Stimulated activated CD8-positive, alpha-beta memory T cell treated with anti-CD3 and anti-CD28 coated beads, Interleukin-7, amount 100 ng/mL, for 24 hours (primary cell): ENCODE measurements around the gene ITGB2.

Experiments used
- DNase-seq: peaks from one replicate; pipeline ENCODE4 v3.0.0-alpha.2; 2020; ENCODE audit warnings: low read depth

The ITGB2 gene

GRCh38 chr21:44955141-44955797, 34.6 kb upstream of the ITGB2 start:
- DNase-seq = no peak

- no peak for DNase-seq
Measured at GRCh38 chr21:44954281-44954771, 33.6 kb upstream of the ITGB2 start.

- DNase-seq = no peak
Measured at GRCh38 chr21:44953628-44954021, 32.9 kb upstream of the ITGB2 start.

- no peak for DNase-seq
Measured at GRCh38 chr21:44952929-44953627, 32.4 kb upstream of the ITGB2 start.

GRCh38 chr21:44952116-44952928, 31.6 kb upstream of the ITGB2 start:
- no peak for DNase-seq

GRCh38 chr21:44951186-44951915, 30.7 kb upstream of the ITGB2 start:
- DNase-seq = no peak

- no peak for DNase-seq
Measured at GRCh38 chr21:44950351-44950750, 29.7 kb upstream of the ITGB2 start.

GRCh38 chr21:44949779-44950198, 29.1 kb upstream of the ITGB2 start:
- peak; percentile 72 for DNase-seq

- DNase-seq = no peak
Measured at GRCh38 chr21:44949161-44949778, 28.6 kb upstream of the ITGB2 start.

- no peak for DNase-seq
Measured at GRCh38 chr21:44948426-44949120, 27.9 kb upstream of the ITGB2 start.

GRCh38 chr21:44947930-44948331, 27.2 kb upstream of the ITGB2 start:
- DNase-seq = no peak

- DNase-seq = no peak
Measured at GRCh38 chr21:44947111-44947929, 26.6 kb upstream of the ITGB2 start.

- DNase-seq = no peak
Measured at GRCh38 chr21:44946254-44947041, 25.7 kb upstream of the ITGB2 start.

- DNase-seq = no peak
Measured at GRCh38 chr21:44944596-44944995, 23.9 kb upstream of the ITGB2 start.

- DNase-seq = no peak
Measured at GRCh38 chr21:44943686-44944550, 23.2 kb upstream of the ITGB2 start.

GRCh38 chr21:44943005-44943685, 22.4 kb upstream of the ITGB2 start:
- DNase-seq = no peak

GRCh38 chr21:44942566-44942965, 21.9 kb upstream of the ITGB2 start:
- no peak for DNase-seq

GRCh38 chr21:44941567-44941966, 20.9 kb upstream of the ITGB2 start:
- no peak for DNase-seq
